ENCODE data around the gene SOX30.

GRCh38 chr5:157669701-157670097, 17.5 kb upstream of the SOX30 start:
- TF ChIP-seq CTCF (IDR thresholded peaks at IDR 0.05) (no peak), NFE2L2 (conservative IDR thresholded peaks at IDR 0.05; ENCODE audit: low read length) (no peak), RCOR1 (IDR thresholded peaks at IDR 0.05; ENCODE audit: low read depth, low read length) (no peak), JUN (IDR thresholded peaks at IDR 0.05) (no peak), POLR2A (IDR thresholded peaks at IDR 0.05; ENCODE audit: low read length) (no peak), RFX5 (IDR thresholded peaks at IDR 0.05) (no peak)

All from A549 (cell line).